CD4-positive, alpha-beta T cell (primary cell): ENCODE data around the gene SLC50A1. TPM values are rescaled to one million over a fixed set of nuclear protein-coding genes. Genes with fewer than 3 reads are reported as not detected.

Source experiments
- ATAC-seq: fragments of 200-7000 bp; cut with Tn5 transposase; one replicate; pipeline ENCODE4 v1.10.0; 2022; ENCODE audit warnings: mild to moderate bottlenecking; ENCODE audit not compliant: poor library complexity
- CTCF ChIA-PET: fragments of 350-600 bp; sonication (Branson Sonifier 250); formaldehyde crosslinking; loops from one replicate; lab custom pipeline; 2021; ENCODE audit warnings: antibody characterized with exemption, inconsistent platforms; lab: Charles Lee
- POLR2A ChIA-PET: fragments of 350-600 bp; sonication (Branson Sonifier 250); formaldehyde crosslinking; loops from one replicate; lab custom pipeline; 2021; ENCODE audit warnings: antibody characterized with exemption, inconsistent platforms; lab: Charles Lee
- DNase-seq, 14 experiments: peaks; one replicate each; pipeline ENCODE4 v3.0.0-alpha.2; 2013 to 2020; ENCODE audit warnings: mixed read lengths in 2 of 14
- H3K27ac ChIP-seq, 2 donors: one replicate each; pipeline versions ENCODE4 v1.5.1 to v1.7.0; 2013; ENCODE audit warnings: low read length in 2 of 2, low read depth in 1 of 2, mild to moderate bottlenecking in 1 of 2
- H3K27me3 ChIP-seq, 2 experiments: 1 replicate in 1 of 2; 2 replicates in 1 of 2; pipeline versions ENCODE4 v1.6.1 to v1.7.0; 2013; ENCODE audit warnings: low read length in 2 of 2, control low read depth in 1 of 2, mild to moderate bottlenecking in 1 of 2, moderate library complexity in 1 of 2; ENCODE audit not compliant: insufficient read depth in 2 of 2, control insufficient read depth in 1 of 2
- H3K36me3 ChIP-seq: one replicate; pipeline ENCODE4 v1.6.1; 2013; ENCODE audit warnings: low read length, control low read depth; ENCODE audit not compliant: insufficient read depth
- H3K4me1 ChIP-seq: one replicate; pipeline ENCODE4 v1.6.1; 2013; ENCODE audit warnings: low read length, control low read depth; ENCODE audit not compliant: insufficient read depth
- H3K4me3 ChIP-seq: one replicate; pipeline ENCODE4 v1.5.1; 2013; ENCODE audit warnings: mild to moderate bottlenecking, low read length, moderate library complexity
- H3K9me3 ChIP-seq, 2 experiments: 1 replicate in 1 of 2; 2 replicates in 1 of 2; pipeline versions ENCODE4 v1.6.1 to v1.7.0; 2013; ENCODE audit warnings: low read length in 2 of 2, mild to moderate bottlenecking in 2 of 2, control low read depth in 1 of 2, moderate library complexity in 1 of 2; ENCODE audit not compliant: control insufficient read depth in 1 of 2, insufficient read depth in 1 of 2
- H3K27ac Mint-ChIP-seq: one replicate; pipeline ENCODE4 v1.8.0; 2020; ENCODE audit warnings: mixed read lengths
- H3K27me3 Mint-ChIP-seq: one replicate; pipeline ENCODE4 v1.8.0; 2021; ENCODE audit warnings: mixed read lengths
- H3K36me3 Mint-ChIP-seq: one replicate; pipeline ENCODE4 v1.8.0; 2021; ENCODE audit warnings: low read depth, mixed read lengths
- H3K4me1 Mint-ChIP-seq: one replicate; pipeline ENCODE4 v1.8.0; 2021; ENCODE audit warnings: low read depth, mixed read lengths
- H3K4me3 Mint-ChIP-seq: one replicate; pipeline ENCODE4 v1.8.0; 2020; ENCODE audit warnings: mild to moderate bottlenecking, mixed read lengths
- H3K9me3 Mint-ChIP-seq: one replicate; pipeline ENCODE4 v1.8.0; 2020; ENCODE audit warnings: mixed read lengths
- intact Hi-C, 2 experiments: fragments of 100-400 bp; cut with DNase I in 1 of 2; cut with micrococcal nuclease in 1 of 2; formaldehyde crosslinking; loops; one replicate each; pipeline versions ENCODE4 v1.15.1 to v1.9.0; 2023 to 2025; cut with DNase I, micrococcal nuclease
- total RNA-seq, 174 experiments: library from RNA in 2 of 174; stranded (reverse) in 2 of 174; gene quantifications; one replicate each; pipeline ENCODE4 v1.2.3 and lab custom pipeline; 2021 to 2026
- TF ChIP-seq, protein P1 (sequence below): fragments of 200-600 bp; IDR thresholded peaks from one replicate; pipeline ENCODE4 v1.8.0; 2022; ENCODE audit warnings: antibody characterized with exemption, mild to moderate bottlenecking

The SLC50A1 gene
- total RNA-seq, 2 experiments from 2014 or later: 10.2 to 12.5 TPM

DNA sequence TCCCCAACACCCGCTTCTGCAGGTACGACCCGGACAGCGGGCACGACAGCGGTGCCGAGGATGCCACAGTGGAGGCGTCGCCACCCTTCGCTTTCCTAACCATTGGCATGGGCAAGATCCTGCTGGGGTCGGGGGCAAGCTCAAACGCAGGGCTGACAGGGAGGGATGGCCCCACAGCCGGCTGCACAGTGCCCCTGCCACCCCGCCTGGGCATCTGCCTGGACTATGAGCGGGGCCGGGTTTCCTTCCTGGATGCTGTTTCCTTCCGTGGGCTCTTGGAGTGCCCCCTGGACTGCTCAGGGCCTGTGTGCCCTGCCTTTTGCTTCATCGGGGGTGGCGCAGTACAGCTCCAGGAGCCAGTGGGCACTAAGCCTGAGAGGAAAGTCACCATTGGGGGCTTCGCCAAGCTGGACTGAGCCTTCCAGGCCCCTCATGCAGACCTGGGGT lies 48.1 kb downstream of the SLC50A1 start:
- Mint-ChIP-seq H3K27me3 (no peaks in the 10 kb centered on the region), H3K36me3 (peaks cover 21% of the 10 kb centered on the region), H3K9me3 (no peaks in the 10 kb centered on the region), H3K4me1 (peaks cover 6% of the 10 kb centered on the region), H3K4me3 (no peak overlapping the region), H3K27ac (no peak overlapping the region)
- ChIA-PET POLR2A (interaction anchor here (1.6 kb wide), 1 partner anchor 11 kb away, joined by 5 read pairs; no protein-coding TSS in a partner anchor), CTCF (no interaction called here)
- DNase-seq: no peak
- H3K36me3 ChIP-seq: peaks cover 31% of the 10 kb centered on the region
- H3K4me1 ChIP-seq: no peaks in the 10 kb centered on the region
- no peak overlapping the region for H3K4me3 ChIP-seq
- TF ChIP-seq, protein P1, sequence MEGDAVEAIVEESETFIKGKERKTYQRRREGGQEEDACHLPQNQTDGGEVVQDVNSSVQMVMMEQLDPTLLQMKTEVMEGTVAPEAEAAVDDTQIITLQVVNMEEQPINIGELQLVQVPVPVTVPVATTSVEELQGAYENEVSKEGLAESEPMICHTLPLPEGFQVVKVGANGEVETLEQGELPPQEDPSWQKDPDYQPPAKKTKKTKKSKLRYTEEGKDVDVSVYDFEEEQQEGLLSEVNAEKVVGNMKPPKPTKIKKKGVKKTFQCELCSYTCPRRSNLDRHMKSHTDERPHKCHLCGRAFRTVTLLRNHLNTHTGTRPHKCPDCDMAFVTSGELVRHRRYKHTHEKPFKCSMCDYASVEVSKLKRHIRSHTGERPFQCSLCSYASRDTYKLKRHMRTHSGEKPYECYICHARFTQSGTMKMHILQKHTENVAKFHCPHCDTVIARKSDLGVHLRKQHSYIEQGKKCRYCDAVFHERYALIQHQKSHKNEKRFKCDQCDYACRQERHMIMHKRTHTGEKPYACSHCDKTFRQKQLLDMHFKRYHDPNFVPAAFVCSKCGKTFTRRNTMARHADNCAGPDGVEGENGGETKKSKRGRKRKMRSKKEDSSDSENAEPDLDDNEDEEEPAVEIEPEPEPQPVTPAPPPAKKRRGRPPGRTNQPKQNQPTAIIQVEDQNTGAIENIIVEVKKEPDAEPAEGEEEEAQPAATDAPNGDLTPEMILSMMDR: no peak
- no peak for ATAC-seq
- intact Hi-C loops: no loop called here
- H3K27me3 ChIP-seq: no peaks in the 10 kb centered on the region
- H3K9me3 ChIP-seq: no peaks in the 10 kb centered on the region
- no peak overlapping the region for H3K27ac ChIP-seq

DNA sequence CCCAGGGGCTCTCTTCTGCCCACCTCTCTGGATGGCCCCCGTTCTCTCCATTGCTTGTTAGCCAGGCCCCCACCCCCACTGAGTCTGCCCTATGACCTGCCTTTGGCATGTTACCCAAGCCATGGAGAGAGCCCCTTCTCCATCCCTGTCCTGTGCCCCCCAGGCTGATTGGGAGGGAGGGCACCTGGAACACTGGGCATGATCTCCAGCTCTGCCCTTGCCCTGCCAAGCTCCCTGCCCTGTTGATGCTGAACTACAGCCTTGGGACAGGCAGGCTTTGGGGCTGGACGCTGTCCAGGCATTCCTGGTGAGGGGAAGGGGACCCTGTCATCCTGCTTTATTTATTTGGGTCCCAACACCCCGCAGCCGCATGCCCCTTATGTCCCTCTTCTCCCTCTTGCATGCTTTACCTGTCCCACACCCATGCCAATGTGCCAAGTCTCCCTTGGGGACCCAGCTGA lies 48.7 kb downstream of the SLC50A1 start:
- ATAC-seq: no peak
- DNase-seq: no peak
- H3K27me3 Mint-ChIP-seq: no peaks in the 10 kb centered on the region
- H3K36me3 ChIP-seq: peaks cover 25% of the 10 kb centered on the region
- intact Hi-C loops: no loop called here
- POLR2A ChIA-PET: interaction anchor here (1.6 kb wide), 1 partner anchor 10 kb away, joined by 5 read pairs; no protein-coding TSS in a partner anchor
- CTCF ChIA-PET: no interaction called here
- TF ChIP-seq, protein P1: no peak
- no peak overlapping the region for H3K4me3 ChIP-seq
- no peaks in the 10 kb centered on the region for H3K9me3 Mint-ChIP-seq
- H3K4me1 ChIP-seq: no peaks in the 10 kb centered on the region
- no peak overlapping the region for H3K4me3 Mint-ChIP-seq
- no peaks in the 10 kb centered on the region for H3K9me3 ChIP-seq
- H3K27ac ChIP-seq: no peak overlapping the region
- H3K36me3 Mint-ChIP-seq: peaks cover 16% of the 10 kb centered on the region
- H3K27ac Mint-ChIP-seq: no peak overlapping the region
- H3K27me3 ChIP-seq: no peaks in the 10 kb centered on the region
- peaks cover 6% of the 10 kb centered on the region for H3K4me1 Mint-ChIP-seq

DNA sequence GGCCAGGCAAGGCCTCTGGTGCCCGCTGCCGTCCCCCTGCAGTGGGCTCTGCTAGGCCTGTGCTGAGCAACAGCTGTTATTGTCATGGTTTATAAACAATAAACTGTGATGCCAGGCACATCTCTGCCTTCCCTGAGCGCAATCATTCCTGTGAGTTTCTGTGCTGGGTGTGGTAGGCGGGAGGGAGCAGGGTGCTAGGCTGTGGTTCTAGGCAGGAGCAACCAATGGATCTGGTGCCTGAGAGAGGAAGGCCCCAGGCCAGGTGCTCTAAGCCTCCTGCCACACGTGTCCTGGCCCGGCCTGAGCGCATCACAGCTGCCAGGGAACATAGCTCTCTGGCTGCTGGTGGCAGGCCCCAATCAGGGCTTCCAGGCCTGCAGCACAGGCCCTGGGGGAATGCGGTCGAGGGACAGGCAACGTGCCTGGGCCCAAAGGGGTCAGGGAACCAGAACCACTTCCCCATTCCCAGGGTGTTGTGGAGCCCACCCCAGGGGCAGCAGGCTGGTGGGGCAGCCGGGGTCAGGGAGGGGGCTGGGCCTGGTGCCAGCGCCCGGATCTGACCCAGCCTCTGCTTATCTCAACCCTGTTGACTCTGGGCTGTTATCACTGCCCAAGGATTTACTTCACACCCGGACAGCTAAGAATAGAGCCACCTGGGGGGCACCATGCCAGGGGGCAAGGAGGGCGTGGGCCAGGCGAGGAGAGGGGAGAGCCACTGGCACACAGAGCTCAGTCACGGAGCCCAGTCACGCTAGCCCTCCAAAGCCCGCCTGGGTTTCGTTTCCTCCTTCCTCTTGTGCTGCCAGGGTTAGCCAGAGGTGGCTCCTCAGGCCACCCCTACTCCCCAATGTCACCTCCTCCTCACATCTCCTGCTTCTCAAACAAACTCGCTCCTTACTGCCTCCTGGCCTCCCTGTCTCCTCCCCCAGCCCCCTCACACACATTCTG lies 49.5 kb downstream of the SLC50A1 start:
- ChIA-PET CTCF (no interaction called here), POLR2A (interaction anchor here (1.6 kb wide), 1 partner anchor 10 kb away, joined by 5 read pairs; no protein-coding TSS in a partner anchor)
- no peak overlapping the region for H3K27ac Mint-ChIP-seq
- H3K27me3 ChIP-seq: no peaks in the 10 kb centered on the region
- no peak overlapping the region for H3K4me3 ChIP-seq
- TF ChIP-seq, protein P1: no peak
- H3K4me1 Mint-ChIP-seq: peaks cover 6% of the 10 kb centered on the region
- no peaks in the 10 kb centered on the region for H3K9me3 Mint-ChIP-seq
- ATAC-seq (no peak), DNase-seq (peak in 2 of 14 experiments; percentile 57 to 66)
- no peak overlapping the region for H3K4me3 Mint-ChIP-seq
- H3K27me3 Mint-ChIP-seq: no peaks in the 10 kb centered on the region
- H3K4me1 ChIP-seq: no peaks in the 10 kb centered on the region
- H3K36me3 Mint-ChIP-seq: peaks cover 8% of the 10 kb centered on the region
- peaks cover 18% of the 10 kb centered on the region for H3K36me3 ChIP-seq
- no peaks in the 10 kb centered on the region for H3K9me3 ChIP-seq
- no peak overlapping the region for H3K27ac ChIP-seq
- intact Hi-C loops: no loop called here
